GM12874 (cell line): ENCODE data around the gene BRICD5.

Experiments used
- TF ChIP-seq, protein P1 (sequence below): IDR thresholded peaks from 2 replicates; pipeline ENCODE4 v1.5.1; 2011; ENCODE audit warnings: low read depth, mild to moderate bottlenecking, control low read depth, low read length, moderate library complexity; ENCODE audit not compliant: insufficient read depth

BRICD5 gene

DNA sequence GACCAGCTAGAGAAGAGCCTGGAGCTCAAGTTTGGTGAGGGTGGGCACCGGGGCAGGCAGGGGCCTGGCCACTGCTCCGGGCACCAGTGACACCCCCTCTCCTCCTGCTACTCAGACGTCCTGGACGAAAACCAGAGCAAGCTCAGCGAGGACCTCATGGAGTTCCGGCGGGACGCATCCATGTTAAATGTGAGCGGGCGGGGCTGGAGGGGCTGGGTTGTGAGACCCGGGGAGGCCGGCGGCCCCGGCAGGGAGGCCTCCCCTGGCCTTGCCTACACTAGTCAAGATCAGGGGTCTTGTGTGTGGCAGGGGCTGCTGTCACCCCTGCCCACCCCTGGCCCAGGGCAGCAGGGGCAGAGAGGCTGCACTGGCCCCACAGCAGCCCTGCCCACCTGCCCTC, 37.3 kb downstream of the BRICD5 start:
- TF ChIP-seq, protein P1, sequence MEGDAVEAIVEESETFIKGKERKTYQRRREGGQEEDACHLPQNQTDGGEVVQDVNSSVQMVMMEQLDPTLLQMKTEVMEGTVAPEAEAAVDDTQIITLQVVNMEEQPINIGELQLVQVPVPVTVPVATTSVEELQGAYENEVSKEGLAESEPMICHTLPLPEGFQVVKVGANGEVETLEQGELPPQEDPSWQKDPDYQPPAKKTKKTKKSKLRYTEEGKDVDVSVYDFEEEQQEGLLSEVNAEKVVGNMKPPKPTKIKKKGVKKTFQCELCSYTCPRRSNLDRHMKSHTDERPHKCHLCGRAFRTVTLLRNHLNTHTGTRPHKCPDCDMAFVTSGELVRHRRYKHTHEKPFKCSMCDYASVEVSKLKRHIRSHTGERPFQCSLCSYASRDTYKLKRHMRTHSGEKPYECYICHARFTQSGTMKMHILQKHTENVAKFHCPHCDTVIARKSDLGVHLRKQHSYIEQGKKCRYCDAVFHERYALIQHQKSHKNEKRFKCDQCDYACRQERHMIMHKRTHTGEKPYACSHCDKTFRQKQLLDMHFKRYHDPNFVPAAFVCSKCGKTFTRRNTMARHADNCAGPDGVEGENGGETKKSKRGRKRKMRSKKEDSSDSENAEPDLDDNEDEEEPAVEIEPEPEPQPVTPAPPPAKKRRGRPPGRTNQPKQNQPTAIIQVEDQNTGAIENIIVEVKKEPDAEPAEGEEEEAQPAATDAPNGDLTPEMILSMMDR, result no peak

DNA sequence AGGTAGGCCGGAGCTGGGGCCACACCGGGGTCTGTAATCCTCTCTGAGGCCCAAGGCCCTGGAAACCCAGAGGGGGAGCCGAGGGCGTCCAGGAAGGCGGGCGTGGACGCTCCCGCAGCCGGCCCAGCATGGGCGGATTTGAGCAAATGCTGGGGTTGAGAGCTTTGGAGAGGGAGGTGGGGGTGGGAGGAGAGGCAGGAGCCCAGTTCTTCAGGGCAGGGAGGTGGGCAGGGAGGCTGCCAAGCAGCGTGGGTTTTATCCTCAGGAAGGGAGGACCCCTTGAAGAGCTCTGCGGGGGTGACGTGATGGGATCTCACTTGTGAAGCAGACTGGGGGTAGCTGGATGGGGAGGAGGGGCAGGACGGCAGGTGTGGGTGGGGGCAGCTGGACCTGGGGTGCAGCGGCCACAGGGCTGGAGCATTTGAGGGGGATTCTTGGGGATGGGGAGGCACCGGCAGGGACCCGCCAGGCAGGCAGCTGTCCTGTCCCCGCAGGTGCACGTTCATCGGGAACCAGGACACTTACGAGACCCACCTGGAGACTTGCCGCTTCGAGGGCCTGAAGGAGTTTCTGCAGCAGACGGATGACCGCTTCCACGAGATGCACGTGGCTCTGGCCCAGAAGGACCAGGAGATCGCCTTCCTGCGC, 37.9 kb downstream of the BRICD5 start:
- TF ChIP-seq, protein P1, result no peak

DNA sequence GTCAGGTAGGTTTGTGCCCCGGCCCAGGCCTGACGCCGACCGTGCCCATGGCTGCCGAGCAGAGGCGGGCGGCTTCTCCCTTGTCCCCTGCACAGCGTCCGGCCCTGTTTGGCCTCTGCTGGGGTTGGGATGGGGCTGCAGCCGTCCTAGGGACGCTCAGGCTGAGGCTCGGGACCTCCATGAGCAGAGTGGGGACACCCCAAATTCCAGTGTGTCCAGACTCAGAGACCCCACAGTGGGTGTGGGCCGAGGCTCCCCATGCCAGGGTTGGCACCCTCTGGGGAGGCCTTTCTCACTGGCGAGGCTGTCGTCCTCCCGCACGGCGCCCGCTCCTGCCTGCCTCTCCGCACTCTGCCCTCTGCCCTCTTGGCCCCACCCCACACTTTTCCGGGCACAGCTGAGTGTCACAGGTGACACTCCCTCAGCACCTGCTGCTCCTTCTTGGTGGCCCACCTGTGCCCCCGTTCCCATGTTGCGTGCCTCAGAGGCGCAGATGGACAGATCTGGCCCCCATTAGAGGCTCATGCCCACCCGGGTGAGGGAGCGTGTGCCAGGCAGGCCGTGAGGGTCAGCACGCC, 39.0 kb downstream of the BRICD5 start:
- TF ChIP-seq, protein P1, result no peak

DNA sequence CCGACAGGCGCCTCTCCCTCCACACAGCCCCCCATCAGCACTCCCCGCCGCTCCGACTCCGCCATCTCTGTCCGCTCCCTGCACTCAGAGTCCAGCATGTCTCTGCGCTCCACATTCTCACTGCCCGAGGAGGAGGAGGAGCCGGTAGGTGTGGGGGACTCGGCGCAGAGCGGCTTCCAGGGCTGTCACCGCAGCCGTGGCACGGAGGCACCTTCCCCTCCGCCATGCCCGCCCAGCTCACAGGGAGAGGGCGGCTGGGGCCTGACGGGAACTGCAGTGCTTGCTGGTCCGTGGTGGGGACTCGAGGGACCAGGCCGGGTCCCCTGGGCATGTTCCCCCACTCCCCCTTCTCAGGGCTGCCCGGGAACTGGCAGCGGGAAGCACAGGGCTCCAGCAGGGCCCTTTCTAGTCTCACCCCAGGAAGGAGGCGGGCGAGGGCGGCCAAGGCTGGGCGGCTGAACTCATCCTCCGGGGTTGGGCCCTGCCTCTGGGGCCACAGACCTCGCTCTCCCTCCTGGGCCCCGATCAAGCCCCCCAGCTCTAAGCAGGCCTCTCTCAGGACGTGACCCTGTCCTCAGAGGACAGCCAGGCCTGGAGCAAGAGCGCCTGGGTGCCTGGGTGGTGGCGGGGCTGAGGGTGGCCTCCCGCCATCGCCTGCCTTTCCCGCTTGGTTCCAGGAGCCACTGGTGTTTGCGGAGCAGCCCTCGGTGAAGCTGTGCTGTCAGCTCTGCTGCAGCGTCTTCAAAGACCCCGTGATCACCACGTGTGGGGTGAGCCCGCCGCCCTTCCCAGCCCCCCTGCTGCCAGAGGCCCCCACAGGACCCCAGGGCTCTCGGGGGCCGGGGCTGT, 39.9 kb downstream of the BRICD5 start:
- TF ChIP-seq, protein P1, result no peak

DNA sequence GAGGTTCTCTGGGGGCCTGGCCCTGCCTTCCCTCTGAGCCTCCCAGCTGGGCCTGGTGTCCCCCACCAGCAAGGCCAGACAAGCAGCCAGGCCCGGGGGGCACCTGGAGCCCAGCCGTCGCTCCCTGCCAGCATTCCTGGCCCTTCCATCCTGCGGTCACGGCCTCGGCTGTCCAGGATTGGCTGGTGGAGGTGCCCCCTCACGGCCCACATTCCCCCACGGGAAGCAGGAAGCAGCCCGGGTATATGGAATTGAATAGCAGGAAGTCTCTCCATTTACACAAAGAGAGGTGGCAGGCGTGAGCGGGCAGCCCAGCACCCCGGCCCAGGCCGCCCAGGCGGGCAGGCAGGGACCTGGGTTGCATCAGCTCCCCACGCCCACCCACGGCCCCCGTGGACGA, 40.6 kb downstream of the BRICD5 start:
- TF ChIP-seq, protein P1, result no peak

DNA sequence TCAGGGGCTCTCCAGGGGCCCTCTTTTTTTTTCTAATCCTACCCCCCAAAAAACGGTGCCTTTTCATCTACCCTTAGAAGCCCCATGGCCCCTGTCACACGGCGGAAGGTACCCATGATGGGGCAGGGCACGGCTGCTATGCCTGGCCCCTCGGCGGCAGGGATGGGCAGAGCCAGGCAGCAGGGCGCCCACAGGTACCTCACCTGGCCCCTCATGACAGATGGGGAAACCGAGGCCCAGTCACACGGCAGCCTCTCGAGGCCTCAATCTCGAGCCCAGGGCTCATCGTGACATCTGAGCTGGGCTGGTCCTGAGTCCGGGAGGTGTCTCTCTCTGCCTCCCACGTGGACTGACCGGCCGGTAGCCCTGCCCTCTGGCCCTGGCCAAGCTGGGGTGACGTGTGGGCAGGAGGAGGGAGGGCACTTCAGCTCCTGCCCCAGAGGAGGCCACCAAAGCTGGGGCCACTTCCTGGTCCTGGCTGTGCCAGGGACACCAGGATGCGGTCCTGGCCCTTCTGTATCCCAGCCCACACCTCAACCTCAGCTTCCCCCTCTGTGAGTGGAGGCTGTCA, 43.5 kb downstream of the BRICD5 start:
- TF ChIP-seq, protein P1, result no peak
